ENCODE measurements around the gene PPP2R2C. TPM values are rescaled to one million over a fixed set of nuclear protein-coding genes. Genes with fewer than 3 reads are reported as not detected.

The PPP2R2C gene
- polyA plus RNA-seq, 1 donor from 2014 or later = 34.4 TPM

DNA sequence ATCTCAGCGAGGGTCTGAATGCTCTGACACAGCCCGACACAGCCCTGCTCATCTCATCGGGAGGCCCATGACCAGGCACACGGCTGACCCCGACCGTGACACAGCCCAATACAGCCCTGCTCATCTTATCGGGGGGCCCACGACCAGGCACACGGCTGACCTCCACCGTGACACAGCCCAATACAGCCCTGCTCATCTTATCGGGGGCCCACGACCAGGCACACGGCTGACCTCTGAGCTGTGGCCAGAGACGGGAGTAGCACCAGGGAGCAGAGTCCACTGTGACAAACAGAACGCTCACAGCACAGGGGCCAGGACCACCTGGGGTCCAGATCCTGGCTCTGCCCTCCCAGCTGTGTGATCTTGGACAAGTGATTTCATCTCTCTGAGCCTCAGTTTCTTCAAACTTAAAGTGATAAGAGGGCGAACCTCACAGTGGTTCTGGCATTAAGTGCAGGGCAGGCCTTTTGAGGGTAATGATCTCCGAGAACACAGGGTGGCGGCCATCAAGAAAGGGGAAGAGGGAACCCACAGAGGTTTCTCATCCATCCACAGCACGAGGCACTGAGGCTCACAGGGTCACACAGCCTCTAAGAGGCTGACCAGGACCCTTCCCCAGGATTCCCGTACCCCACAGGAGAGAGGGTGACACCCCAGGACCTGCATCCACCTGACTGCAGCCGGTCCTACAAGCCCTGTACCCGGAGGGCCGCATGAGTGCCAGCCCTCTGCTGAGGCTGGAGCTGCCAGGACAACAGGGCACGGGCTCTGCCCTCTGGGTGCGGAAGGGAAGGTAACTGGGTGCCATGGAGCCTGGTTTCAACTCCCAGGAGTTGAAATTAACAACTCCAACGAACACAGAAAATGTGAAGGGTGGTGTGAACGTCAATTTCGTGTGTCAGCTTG, 142.7 kb downstream of the PPP2R2C start:
- no peaks in the 10 kb centered on the region for H4K20me1 ChIP-seq (ENCODE audit: insufficient read depth)
- no peak overlapping the region for H3K27ac ChIP-seq (ENCODE audit: low read length)
- no peak overlapping the region for H2AFZ ChIP-seq (ENCODE audit: low read depth, low read length)
- H3K36me3 ChIP-seq (ENCODE audit: insufficient read depth, low read length) = no peaks in the 10 kb centered on the region
- no peaks in the 10 kb centered on the region for H3K79me2 ChIP-seq (replicated peaks; ENCODE audit: insufficient read depth, low read length)
- no peak overlapping the region for H3K9ac ChIP-seq (ENCODE audit: low read length)
- no peaks in the 10 kb centered on the region for H3K9me2 ChIP-seq (ENCODE audit: insufficient read depth, low read length)
- no peak overlapping the region for H3K4me2 ChIP-seq (ENCODE audit: low read length)
- H3K27me3 ChIP-seq (ENCODE audit: insufficient read depth, low read depth, low read length) = no peaks in the 10 kb centered on the region
- no peak overlapping the region for H3K4me3 ChIP-seq (ENCODE audit: low read length)
- no peaks in the 10 kb centered on the region for H3F3A ChIP-seq (ENCODE audit: insufficient read depth, low read length, poor library complexity, severe bottlenecking)
- peaks cover 4% of the 10 kb centered on the region for H3K9me3 ChIP-seq (ENCODE audit: low read length)
- TF ChIP-seq, protein P1, sequence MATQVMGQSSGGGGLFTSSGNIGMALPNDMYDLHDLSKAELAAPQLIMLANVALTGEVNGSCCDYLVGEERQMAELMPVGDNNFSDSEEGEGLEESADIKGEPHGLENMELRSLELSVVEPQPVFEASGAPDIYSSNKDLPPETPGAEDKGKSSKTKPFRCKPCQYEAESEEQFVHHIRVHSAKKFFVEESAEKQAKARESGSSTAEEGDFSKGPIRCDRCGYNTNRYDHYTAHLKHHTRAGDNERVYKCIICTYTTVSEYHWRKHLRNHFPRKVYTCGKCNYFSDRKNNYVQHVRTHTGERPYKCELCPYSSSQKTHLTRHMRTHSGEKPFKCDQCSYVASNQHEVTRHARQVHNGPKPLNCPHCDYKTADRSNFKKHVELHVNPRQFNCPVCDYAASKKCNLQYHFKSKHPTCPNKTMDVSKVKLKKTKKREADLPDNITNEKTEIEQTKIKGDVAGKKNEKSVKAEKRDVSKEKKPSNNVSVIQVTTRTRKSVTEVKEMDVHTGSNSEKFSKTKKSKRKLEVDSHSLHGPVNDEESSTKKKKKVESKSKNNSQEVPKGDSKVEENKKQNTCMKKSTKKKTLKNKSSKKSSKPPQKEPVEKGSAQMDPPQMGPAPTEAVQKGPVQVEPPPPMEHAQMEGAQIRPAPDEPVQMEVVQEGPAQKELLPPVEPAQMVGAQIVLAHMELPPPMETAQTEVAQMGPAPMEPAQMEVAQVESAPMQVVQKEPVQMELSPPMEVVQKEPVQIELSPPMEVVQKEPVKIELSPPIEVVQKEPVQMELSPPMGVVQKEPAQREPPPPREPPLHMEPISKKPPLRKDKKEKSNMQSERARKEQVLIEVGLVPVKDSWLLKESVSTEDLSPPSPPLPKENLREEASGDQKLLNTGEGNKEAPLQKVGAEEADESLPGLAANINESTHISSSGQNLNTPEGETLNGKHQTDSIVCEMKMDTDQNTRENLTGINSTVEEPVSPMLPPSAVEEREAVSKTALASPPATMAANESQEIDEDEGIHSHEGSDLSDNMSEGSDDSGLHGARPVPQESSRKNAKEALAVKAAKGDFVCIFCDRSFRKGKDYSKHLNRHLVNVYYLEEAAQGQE (IDR thresholded peaks at IDR 0.05; ENCODE audit: borderline replicate concordance) = no peak
- TF ChIP-seq TAF1 (IDR thresholded peaks at IDR 0.05; ENCODE audit: low read depth) (no peak), RAD21 (conservative IDR thresholded peaks at IDR 0.05) (no peak), SMC3 (conservative IDR thresholded peaks at IDR 0.05; ENCODE audit: poor library complexity) (no peak), EZH2 (IDR thresholded peaks at IDR 0.05; ENCODE audit: borderline replicate concordance, insufficient read depth, low read length, poor library complexity, severe bottlenecking) (no peak)

DNA sequence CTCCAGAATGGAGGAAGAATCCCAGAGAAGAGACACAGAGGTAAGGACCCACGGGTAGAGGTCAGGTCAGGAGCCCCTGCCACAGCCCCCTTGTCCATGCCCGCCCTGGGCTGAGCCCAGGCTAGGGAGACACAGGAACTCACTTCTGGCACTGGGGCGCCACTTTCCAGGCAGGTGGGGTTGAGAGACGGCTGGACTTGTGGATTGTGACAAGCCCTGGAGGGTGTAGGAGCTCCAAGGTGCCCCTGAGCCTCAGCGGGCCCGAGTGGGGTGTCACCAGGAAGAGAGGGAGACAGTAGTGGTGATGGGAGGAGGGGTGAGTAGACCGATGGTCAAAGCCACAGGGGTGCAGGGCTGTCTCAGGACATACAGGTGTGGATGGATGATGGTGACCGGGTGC, 143.9 kb downstream of the PPP2R2C start:
- Histone ChIP-seq H3K9me2 (ENCODE audit: insufficient read depth, low read length) (no peaks in the 10 kb centered on the region), H3K36me3 (ENCODE audit: insufficient read depth, low read length) (no peaks in the 10 kb centered on the region), H3K9me3 (ENCODE audit: low read length) (peaks cover 4% of the 10 kb centered on the region), H2AFZ (ENCODE audit: low read depth, low read length) (no peak overlapping the region), H4K20me1 (ENCODE audit: insufficient read depth) (no peaks in the 10 kb centered on the region), H3K27ac (ENCODE audit: low read length) (no peak overlapping the region), H3K4me3 (ENCODE audit: low read length) (no peak overlapping the region), H3K9ac (ENCODE audit: low read length) (no peak overlapping the region), H3K79me2 (replicated peaks; ENCODE audit: insufficient read depth, low read length) (no peaks in the 10 kb centered on the region), H3K27me3 (ENCODE audit: insufficient read depth, low read depth, low read length) (no peaks in the 10 kb centered on the region), H3K4me2 (ENCODE audit: low read length) (no peak overlapping the region), H3F3A (ENCODE audit: insufficient read depth, low read length, poor library complexity, severe bottlenecking) (no peaks in the 10 kb centered on the region)
- TF ChIP-seq, protein P2, sequence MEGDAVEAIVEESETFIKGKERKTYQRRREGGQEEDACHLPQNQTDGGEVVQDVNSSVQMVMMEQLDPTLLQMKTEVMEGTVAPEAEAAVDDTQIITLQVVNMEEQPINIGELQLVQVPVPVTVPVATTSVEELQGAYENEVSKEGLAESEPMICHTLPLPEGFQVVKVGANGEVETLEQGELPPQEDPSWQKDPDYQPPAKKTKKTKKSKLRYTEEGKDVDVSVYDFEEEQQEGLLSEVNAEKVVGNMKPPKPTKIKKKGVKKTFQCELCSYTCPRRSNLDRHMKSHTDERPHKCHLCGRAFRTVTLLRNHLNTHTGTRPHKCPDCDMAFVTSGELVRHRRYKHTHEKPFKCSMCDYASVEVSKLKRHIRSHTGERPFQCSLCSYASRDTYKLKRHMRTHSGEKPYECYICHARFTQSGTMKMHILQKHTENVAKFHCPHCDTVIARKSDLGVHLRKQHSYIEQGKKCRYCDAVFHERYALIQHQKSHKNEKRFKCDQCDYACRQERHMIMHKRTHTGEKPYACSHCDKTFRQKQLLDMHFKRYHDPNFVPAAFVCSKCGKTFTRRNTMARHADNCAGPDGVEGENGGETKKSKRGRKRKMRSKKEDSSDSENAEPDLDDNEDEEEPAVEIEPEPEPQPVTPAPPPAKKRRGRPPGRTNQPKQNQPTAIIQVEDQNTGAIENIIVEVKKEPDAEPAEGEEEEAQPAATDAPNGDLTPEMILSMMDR (IDR thresholded peaks at IDR 0.05; ENCODE audit: poor library complexity, severe bottlenecking) = no peak
- TF ChIP-seq TAF1 (IDR thresholded peaks at IDR 0.05; ENCODE audit: low read depth) = no peak
- no peak for TF ChIP-seq SMC3 (conservative IDR thresholded peaks at IDR 0.05; ENCODE audit: poor library complexity)
- TF ChIP-seq, protein P1 (IDR thresholded peaks at IDR 0.05; ENCODE audit: borderline replicate concordance) = no peak
- TF ChIP-seq POLR2AphosphoS5 (IDR thresholded peaks at IDR 0.05) = no peak
- no peak for TF ChIP-seq MXI1 (conservative IDR thresholded peaks at IDR 0.05; ENCODE audit: poor library complexity, severe bottlenecking)
- TF ChIP-seq RAD21 (conservative IDR thresholded peaks at IDR 0.05) = no peak
- TF ChIP-seq EP300 (conservative IDR thresholded peaks at IDR 0.05; ENCODE audit: poor library complexity, severe bottlenecking) = no peak
- no peak for TF ChIP-seq EZH2 (IDR thresholded peaks at IDR 0.05; ENCODE audit: borderline replicate concordance, insufficient read depth, low read length, poor library complexity, severe bottlenecking)
